Measurements from ENCODE around the gene SORCS2. TPM values are rescaled to one million over a fixed set of nuclear protein-coding genes. Genes with fewer than 3 reads are reported as not detected.

The SORCS2 gene
- total RNA-seq, 1 donor from 2014 or later = not detected

DNA sequence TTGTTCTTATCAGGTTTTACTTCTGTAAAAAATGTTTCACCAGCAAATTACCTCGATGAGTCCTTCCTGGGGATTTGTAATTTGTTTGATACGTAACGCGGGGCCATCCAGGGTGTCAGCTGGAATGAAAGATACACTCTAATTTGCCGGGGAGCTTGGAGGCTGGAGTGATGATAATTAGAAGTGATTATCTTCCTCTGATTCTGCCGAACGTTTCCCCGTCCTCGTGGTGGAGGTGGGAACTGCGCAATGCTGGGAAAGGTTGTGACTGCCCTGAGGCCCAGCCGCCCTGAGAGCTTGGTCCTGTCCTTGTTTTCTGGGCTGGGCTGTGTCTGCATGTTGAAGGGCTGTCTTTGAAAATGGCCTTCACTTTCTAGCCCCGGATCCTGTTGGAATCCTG is 48.0 kb downstream of the SORCS2 start:
- Mint-ChIP-seq H3K27me3 (peaks cover 3% of the 10 kb centered on the region), H3K36me3 (ENCODE audit: low read depth) (no peaks in the 10 kb centered on the region), H3K4me1 (no peaks in the 10 kb centered on the region), H3K27ac (no peak overlapping the region), H3K9me3 (peaks cover 5% of the 10 kb centered on the region), H3K4me3 (no peak overlapping the region)
- TF ChIP-seq, protein P1, sequence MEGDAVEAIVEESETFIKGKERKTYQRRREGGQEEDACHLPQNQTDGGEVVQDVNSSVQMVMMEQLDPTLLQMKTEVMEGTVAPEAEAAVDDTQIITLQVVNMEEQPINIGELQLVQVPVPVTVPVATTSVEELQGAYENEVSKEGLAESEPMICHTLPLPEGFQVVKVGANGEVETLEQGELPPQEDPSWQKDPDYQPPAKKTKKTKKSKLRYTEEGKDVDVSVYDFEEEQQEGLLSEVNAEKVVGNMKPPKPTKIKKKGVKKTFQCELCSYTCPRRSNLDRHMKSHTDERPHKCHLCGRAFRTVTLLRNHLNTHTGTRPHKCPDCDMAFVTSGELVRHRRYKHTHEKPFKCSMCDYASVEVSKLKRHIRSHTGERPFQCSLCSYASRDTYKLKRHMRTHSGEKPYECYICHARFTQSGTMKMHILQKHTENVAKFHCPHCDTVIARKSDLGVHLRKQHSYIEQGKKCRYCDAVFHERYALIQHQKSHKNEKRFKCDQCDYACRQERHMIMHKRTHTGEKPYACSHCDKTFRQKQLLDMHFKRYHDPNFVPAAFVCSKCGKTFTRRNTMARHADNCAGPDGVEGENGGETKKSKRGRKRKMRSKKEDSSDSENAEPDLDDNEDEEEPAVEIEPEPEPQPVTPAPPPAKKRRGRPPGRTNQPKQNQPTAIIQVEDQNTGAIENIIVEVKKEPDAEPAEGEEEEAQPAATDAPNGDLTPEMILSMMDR (IDR thresholded peaks at IDR 0.05) = no peak
- ChIA-PET POLR2A (no interaction called here), CTCF (no interaction called here)
- no peak for ATAC-seq (ENCODE audit: low read depth)
- no peak for DNase-seq
- intact Hi-C loops (cut with micrococcal nuclease) = no loop called here

DNA sequence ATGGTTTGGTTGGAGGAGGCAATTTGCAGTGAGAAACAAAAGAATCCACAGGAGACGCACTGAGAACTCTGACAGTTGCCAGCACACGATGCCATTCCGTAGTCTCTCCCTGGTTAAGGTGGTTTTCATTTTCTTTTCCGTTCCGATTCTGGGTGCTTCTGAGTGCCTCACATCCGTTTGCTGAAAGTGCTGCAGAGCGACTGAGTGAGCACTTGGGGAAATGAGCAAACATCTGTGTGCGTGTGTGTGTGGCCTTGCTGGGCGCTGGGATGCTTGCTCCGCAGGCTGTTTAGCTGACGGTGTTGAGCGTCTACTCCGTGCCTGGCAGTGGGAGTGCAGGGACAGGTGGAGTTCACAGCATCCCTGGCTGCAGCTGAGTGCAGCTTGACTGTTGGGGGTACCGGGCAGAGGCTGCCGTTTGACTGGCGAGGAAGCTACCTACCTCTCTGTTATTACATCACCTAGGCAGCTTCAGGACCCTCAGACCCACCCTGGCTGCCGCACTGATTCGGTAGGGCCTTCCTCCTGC is 49.3 kb downstream of the SORCS2 start:
- Mint-ChIP-seq H3K27me3 (peaks cover 3% of the 10 kb centered on the region), H3K4me1 (no peaks in the 10 kb centered on the region), H3K4me3 (no peak overlapping the region), H3K36me3 (ENCODE audit: low read depth) (no peaks in the 10 kb centered on the region), H3K9me3 (peaks cover 5% of the 10 kb centered on the region), H3K27ac (no peak overlapping the region)
- TF ChIP-seq, protein P1 (IDR thresholded peaks at IDR 0.05) = no peak
- ChIA-PET POLR2A (no interaction called here), CTCF (no interaction called here)
- DNase-seq = no peak
- no peak for ATAC-seq (ENCODE audit: low read depth)
- intact Hi-C loops (cut with micrococcal nuclease) = no loop called here

- DNase-seq (no peak), ATAC-seq (ENCODE audit: low read depth) (no peak)
- Mint-ChIP-seq H3K36me3 (ENCODE audit: low read depth) (no peaks in the 10 kb centered on the region), H3K9me3 (peaks cover 5% of the 10 kb centered on the region), H3K4me1 (no peaks in the 10 kb centered on the region), H3K27ac (no peak overlapping the region), H3K4me3 (no peak overlapping the region), H3K27me3 (peaks cover 3% of the 10 kb centered on the region)
- POLR2A ChIA-PET = no interaction called here
- CTCF ChIA-PET = no interaction called here
- TF ChIP-seq, protein P1 (IDR thresholded peaks at IDR 0.05) = no peak
- intact Hi-C loops (cut with micrococcal nuclease) = no loop called here
These were observed 50.4 kb downstream of the SORCS2 start for GRCh38 chr4:7242766-7243165.

DNA sequence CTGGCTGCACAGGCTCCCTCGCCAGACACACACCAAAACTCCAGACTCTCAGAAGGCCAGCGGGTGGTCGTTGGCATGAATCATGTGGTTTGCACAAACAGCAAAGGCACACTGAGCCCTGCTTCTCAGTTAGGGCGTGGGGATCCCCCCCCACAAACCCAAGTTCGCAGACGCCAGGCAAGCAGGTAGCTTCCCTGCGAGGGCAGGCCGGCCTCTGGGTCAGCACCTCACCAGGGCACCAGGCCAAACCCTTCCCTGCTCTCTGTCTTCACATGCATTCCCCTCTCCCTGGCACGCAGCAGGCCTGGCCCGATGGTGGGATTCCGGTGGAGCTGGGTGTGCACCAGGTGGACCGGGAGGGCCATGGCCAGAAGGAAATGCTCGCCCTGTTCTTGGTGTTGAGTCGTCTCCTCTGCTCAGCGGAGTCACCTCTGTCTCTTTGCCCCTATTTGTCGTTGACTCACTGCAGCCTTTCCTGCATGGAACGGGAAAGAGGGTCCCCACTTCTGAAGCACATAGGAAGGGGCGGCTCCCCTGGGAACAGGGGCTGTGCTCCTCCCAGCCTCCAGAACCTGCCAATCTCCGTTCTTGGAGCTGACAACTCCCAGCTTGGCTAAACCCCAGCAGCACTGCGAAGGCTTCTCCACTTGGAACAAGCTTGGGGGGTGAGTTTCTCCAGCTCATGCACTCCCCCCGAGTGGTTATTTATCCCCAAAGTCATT is 51.4 kb downstream of the SORCS2 start:
- H3K27me3 Mint-ChIP-seq = peaks cover 1% of the 10 kb centered on the region

GRCh38 chr4:7244331-7244665 is 52.0 kb downstream of the SORCS2 start:
- Mint-ChIP-seq H3K9me3 (peaks cover 4% of the 10 kb centered on the region), H3K27me3 (peaks cover 5% of the 10 kb centered on the region), H3K36me3 (ENCODE audit: low read depth) (no peaks in the 10 kb centered on the region), H3K4me1 (no peaks in the 10 kb centered on the region), H3K4me3 (no peak overlapping the region), H3K27ac (no peak overlapping the region)
- intact Hi-C loops (cut with micrococcal nuclease) = no loop called here
- DNase-seq = no peak
- TF ChIP-seq, protein P1 (IDR thresholded peaks at IDR 0.05) = no peak
- ATAC-seq (ENCODE audit: low read depth) = no peak
- POLR2A ChIA-PET = no interaction called here
- CTCF ChIA-PET = no interaction called here

More for the DNA sequence above, 51.4 kb downstream of the SORCS2 start:
- intact Hi-C loops (cut with micrococcal nuclease) = no loop called here
- no peaks in the 10 kb centered on the region for H3K4me1 Mint-ChIP-seq
- POLR2A ChIA-PET = no interaction called here
- H3K9me3 Mint-ChIP-seq = peaks cover 2% of the 10 kb centered on the region
- H3K4me3 Mint-ChIP-seq = no peak overlapping the region
- no peak overlapping the region for H3K27ac Mint-ChIP-seq
- ATAC-seq (ENCODE audit: low read depth) (no peak), DNase-seq (no peak)
- TF ChIP-seq, protein P1 (IDR thresholded peaks at IDR 0.05) = no peak
- H3K36me3 Mint-ChIP-seq (ENCODE audit: low read depth) = no peaks in the 10 kb centered on the region
- CTCF ChIA-PET = no interaction called here

Measured in activated B cell treated with CpG ODN at 0.5 μM for 24 hours (primary cell).